ENCODE results near the gene PRKD2.
A peak's percentile ranks its signal among the peaks of the same experiment; 100 is the strongest.

Gene PRKD2

GRCh38 chr19:46648961-46649960 is 67.7 kb downstream of the PRKD2 start:
- DNase-seq (ENCODE audit: low spot score), result no peak
- in situ Hi-C loops (cut with MboI; ENCODE audit: low sequenced_read_pairs, unreplicated experiment), result no loop called here
- TF ChIP-seq CTCF (IDR thresholded peaks at IDR 0.05; ENCODE audit: borderline replicate concordance, control extremely low read depth, extremely low read depth, insufficient read depth, missing control alignments), result no peak

- in situ Hi-C loops (cut with MboI; ENCODE audit: low sequenced_read_pairs, unreplicated experiment), result no loop called here
- DNase-seq (ENCODE audit: low spot score), result peak; percentile 67
Measured at GRCh38 chr19:46648060-46648960, 68.6 kb downstream of the PRKD2 start.

GRCh38 chr19:46646402-46646801 is 70.5 kb downstream of the PRKD2 start:
- TF ChIP-seq CTCF (IDR thresholded peaks at IDR 0.05; ENCODE audit: borderline replicate concordance, control extremely low read depth, extremely low read depth, insufficient read depth, missing control alignments), result no peak
- DNase-seq (ENCODE audit: low spot score), result no peak
- in situ Hi-C loops (cut with MboI; ENCODE audit: low sequenced_read_pairs, unreplicated experiment), result no loop called here

More at GRCh38 chr19:46648060-46648960, 68.6 kb downstream of the PRKD2 start:
- TF ChIP-seq CTCF (IDR thresholded peaks at IDR 0.05; ENCODE audit: borderline replicate concordance, control extremely low read depth, extremely low read depth, insufficient read depth, missing control alignments), result no peak

- in situ Hi-C loops (cut with MboI; ENCODE audit: low sequenced_read_pairs, unreplicated experiment), result no loop called here
- TF ChIP-seq CTCF (IDR thresholded peaks at IDR 0.05; ENCODE audit: borderline replicate concordance, control extremely low read depth, extremely low read depth, insufficient read depth, missing control alignments), result no peak
- no peak for DNase-seq (ENCODE audit: low spot score)
Measured at GRCh38 chr19:46644720-46645119, 72.2 kb downstream of the PRKD2 start.

- DNase-seq (ENCODE audit: low spot score), result no peak
- in situ Hi-C loops (cut with MboI; ENCODE audit: low sequenced_read_pairs, unreplicated experiment), result no loop called here
- no peak for TF ChIP-seq CTCF (IDR thresholded peaks at IDR 0.05; ENCODE audit: borderline replicate concordance, control extremely low read depth, extremely low read depth, insufficient read depth, missing control alignments)
Measured at GRCh38 chr19:46640656-46641055, 76.3 kb downstream of the PRKD2 start.
